GM21528 (cell line): ENCODE results near the gene RELCH.
"Not testable (repeated sequence)": the region's sequence is repeated elsewhere in the genome, so short reads cannot be mapped to it uniquely, and the experiment has no call there.

ENCODE experiments used
- ATAC-seq: cut with Tn5 transposase; IDR thresholded peaks from one replicate; pipeline ENCODE4 v1.9.1; 2021; ENCODE audit warnings: mild to moderate bottlenecking, moderate library complexity; ENCODE audit not compliant: unreplicated experiment, low FRiP score

RELCH gene, protein sequence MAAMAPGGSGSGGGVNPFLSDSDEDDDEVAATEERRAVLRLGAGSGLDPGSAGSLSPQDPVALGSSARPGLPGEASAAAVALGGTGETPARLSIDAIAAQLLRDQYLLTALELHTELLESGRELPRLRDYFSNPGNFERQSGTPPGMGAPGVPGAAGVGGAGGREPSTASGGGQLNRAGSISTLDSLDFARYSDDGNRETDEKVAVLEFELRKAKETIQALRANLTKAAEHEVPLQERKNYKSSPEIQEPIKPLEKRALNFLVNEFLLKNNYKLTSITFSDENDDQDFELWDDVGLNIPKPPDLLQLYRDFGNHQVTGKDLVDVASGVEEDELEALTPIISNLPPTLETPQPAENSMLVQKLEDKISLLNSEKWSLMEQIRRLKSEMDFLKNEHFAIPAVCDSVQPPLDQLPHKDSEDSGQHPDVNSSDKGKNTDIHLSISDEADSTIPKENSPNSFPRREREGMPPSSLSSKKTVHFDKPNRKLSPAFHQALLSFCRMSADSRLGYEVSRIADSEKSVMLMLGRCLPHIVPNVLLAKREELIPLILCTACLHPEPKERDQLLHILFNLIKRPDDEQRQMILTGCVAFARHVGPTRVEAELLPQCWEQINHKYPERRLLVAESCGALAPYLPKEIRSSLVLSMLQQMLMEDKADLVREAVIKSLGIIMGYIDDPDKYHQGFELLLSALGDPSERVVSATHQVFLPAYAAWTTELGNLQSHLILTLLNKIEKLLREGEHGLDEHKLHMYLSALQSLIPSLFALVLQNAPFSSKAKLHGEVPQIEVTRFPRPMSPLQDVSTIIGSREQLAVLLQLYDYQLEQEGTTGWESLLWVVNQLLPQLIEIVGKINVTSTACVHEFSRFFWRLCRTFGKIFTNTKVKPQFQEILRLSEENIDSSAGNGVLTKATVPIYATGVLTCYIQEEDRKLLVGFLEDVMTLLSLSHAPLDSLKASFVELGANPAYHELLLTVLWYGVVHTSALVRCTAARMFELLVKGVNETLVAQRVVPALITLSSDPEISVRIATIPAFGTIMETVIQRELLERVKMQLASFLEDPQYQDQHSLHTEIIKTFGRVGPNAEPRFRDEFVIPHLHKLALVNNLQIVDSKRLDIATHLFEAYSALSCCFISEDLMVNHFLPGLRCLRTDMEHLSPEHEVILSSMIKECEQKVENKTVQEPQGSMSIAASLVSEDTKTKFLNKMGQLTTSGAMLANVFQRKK

DNA sequence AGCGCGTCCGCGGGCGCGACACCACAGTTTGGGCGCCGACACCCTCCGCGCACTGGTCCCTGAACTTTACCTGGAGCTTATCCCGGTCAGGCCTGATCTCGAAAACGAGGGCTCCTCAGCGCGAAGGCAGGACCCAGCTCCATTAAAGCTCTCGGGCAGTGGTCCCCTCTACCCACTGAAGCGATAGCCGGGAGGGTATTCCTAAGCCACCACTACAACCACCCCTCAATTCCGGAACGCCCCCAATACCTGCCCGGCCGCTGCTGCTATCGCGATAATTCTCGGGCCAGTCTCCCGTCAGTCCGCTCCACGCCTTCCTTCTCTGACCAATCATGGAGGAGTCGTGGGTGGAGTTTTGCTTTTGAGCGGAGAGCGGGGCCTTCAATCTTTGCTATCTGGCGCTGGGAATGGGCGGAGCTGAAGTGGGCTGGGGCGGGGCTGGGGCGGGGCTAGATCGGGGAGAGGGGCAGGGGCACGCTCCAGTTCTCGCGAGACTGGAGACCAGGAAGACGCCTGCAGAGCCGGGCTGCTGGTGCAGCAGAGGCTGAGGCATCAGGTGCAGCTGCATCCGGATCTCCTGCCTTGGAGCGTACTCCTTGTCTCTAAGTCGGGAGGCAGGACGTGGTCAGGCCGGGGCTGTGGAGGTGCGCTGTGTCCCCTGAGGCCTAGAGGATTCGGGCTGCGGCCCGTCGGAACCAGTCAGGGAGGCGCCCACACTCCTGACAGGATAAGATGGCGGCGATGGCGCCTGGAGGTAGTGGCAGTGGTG is at the start of gene RELCH, which contains the start of gene PIGN:
Gene RELCH (plus strand): TSS at position 482 of the 769 bp plus-strand sequence. CDS start 251 bp downstream, at position 733.
Gene PIGN (minus strand): TSS at position 283 of the 769 bp plus-strand sequence. CDS start 25,703 bp downstream, outside the sequence.
- ATAC-seq, result peak; percentile 93

DNA sequence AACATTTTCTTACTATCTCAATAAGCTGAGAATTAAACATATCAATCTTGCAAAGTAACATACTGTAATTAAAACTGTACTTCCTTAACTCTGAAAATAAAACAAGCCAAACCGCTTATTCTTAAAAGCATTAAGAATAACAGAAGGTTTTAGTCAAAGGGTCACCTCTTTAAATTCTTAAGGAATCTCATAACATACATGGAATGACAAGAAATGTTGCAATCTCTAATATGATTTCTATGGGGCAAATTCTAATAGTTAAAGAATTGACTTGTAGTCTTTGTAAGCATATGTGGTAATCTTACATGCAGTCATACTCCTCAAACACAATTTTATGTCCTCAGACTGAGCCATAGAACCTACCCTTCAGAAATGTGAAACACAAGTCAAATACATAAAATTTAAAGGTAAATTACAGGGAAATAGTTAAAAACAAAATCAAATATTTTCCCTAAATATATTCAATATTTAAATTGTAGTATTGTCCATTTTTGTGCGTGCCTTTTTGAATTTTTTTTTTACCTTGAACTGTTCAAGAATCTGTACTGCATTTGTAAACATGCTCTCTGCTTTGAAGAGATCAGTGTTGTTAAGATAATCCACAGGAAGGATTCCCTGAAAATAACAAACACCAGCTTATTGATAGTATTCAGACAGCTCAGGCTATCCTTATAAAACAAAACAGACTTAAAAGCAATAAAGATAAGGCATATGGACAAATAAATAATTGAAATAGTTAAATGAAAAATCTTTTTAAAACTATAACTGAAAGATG is 48.4 kb upstream of the RELCH start:
- no peak for ATAC-seq

DNA sequence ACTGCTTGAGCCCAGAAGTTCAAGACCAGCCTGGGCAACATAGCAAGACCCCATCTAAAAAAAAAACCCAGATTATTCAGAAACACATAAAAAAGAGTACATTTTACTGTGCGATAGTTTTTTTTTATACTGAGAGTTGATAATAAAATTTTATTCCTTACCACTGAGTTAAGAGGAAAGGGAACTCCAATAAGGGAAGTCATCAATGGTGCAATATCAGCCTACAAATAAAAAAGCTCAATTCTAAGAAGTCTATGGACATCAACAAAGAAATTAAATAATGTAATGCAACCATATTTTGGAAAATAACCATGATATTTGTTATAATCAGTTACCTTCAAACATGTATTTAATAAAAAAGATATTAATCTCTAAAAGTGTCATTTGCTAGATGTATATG is 46.8 kb upstream of the RELCH start:
- no peak for ATAC-seq

DNA sequence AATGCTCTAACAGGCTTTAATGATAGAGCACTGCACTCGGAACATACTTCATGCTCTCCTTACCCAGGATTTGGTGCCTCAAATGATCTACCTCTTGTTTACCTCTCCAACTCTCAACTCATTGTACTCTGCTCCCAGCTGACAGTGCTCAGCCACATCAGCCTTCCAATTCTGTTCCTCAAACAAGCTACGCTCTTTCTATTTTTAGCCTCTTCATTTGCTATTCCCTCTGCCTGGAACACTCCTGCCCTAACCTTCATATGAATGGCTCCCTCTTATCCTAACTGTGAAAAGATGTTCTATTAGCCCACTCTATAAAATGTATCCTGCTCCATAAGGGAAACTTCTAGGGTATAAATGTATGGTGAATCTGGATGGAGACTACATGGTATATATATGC is 42.7 kb upstream of the RELCH start:
- ATAC-seq, result no peak

DNA sequence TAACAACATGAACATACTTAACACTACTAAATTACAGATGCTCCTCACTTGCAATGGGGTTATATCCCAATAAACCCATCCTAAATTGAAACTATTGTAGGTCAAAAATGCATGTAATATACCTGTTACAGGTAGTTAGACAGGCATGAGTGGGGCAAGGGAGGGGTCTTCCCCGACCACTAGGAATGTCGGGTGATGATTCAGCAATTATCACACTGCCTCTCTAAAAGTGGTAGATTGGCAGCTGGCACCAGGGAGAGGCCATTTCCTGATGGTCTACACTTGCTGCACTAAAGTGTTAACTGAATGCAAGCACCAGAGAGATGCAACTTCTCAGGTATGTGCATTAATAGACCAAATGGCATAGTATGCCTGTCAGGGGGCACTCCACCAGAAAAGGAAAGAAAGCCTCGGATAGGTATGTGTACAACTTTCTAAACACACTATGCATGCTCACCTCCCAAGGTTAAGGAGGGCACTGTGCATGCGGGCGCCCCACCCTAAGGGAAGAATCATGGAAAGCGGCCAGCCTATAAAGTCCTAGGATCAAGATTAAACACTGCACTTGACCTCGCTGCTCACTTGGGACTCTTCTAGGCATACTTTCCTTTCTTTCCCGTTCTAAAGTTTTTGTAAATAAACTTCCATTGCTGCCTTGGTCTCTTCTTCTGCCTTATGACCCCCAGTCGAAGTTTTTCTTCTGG is 35.8 kb upstream of the RELCH start:
- ATAC-seq, result no peak

DNA sequence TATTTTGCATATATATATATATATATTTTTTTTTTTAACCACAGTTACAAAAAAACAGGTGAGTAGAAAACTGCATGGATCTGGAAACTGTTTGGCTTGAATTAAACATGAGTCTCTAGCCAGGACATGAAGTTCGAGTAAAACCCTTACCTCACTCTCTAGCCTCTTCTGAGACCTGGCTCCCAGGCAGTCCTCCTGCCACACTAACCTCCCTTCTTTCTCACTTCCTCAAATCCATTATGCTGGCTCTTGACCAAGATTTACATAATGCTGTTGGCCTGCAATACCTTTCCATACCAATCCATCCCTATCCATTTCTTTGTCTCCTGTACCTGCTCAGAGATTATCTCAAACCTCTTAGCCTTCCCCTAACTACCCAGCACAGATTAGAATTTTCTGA is 34.2 kb upstream of the RELCH start:
- no peak for ATAC-seq

DNA sequence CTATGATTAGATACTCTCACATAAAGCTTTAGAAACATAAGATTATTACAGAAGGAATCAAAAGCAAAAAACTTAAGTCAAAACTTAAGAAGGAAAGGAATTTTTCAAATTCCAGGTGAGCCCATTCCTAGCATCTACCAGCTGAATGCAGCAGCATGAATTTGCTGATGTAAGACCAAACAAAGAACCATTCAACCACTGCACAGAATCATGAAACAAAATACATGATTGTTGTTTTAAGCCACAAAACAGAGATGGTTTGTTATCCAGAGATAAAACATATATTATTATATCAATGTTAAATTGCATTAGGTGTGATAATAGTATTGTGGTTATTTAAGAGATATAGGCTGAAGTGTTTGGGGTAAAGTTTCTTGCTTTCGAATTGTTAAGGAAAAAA is 29.2 kb upstream of the RELCH start:
- ATAC-seq, result no peak

DNA sequence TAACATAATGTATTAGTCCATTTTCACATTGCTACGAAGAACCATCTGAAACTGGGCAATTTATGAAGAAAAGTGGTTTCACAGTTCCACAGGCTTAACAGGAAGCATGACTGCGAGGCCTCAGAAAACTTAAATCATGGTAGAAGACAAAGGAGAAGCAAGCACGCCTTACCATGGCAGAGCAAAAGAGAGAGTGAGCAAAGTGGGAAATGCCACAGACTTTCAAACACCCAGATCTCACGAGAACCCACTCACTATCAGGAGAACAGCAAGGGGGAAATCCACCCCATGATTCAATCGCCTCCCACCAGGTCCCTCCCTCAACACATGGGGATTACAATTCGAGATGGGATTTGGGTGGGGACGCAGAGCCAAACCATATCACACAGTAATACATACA is 22.7 kb upstream of the RELCH start:
- no peak for ATAC-seq

DNA sequence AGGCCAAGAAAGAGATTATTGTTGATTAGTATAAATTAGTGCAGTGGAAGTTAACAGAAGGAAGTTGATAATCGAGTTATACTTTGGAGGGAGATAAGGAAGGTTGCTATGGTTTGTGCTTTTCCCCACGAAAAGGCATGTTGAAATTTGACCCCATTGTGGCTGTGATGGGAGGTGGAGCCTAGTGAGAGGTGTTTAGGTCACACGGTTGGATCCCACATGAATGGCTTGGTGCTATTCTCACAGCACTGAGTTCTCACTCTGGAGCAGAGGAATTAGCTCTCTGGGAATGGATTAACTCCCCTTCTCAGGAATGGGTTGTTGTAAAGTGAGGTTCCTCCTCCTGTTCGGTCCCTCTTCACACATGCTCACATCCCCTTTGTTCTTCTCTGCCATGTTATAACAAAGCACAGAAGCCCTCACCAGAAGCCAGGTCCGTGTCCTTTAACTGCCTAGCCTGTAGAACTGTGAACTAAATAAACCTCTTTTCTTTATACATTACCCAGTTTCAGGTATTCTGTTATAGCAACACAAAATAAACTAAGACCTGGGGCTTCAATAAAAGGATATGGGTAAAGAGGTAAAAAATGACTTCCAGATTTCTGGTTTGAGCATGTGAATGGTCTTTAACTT is 22.1 kb upstream of the RELCH start:
- ATAC-seq, result no peak

DNA sequence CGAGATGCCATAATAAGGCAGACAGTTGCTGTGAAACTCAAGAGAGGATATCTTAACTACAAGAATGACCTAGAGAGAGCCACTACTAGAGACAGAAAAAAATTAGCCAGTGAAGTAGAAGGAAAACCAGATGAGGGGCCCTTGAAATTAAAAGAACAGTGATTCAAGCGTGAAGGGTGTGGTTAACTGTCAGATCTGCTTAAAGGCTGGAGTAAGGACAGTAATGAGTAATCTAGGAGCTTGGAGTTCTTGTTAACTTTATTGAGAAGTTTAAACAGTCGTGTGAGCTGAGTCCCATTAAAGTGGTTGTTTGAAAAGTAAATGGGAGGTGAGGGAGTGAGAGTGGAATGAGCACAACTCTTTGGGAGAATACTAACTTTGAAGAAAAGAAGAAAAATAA is 21.5 kb upstream of the RELCH start:
- no peak for ATAC-seq

DNA sequence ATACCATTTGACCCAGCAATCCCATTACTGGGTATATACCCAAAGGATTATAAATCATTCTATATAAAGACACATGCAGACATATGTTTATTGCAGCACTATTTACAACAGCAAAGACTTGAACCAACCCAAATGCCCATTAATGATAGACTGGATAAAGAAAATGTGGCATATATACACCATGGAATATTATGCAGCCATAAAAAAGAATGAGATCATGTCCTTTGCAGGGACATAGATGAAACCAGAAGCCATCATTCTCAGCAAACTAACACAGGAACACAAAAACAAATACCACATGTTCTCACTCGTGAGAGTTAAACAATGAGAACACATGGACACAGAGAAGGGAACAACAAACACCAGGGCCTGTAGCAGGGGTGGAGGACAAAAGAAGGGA is 20.5 kb upstream of the RELCH start:
- ATAC-seq, result not testable (repeated sequence)

DNA sequence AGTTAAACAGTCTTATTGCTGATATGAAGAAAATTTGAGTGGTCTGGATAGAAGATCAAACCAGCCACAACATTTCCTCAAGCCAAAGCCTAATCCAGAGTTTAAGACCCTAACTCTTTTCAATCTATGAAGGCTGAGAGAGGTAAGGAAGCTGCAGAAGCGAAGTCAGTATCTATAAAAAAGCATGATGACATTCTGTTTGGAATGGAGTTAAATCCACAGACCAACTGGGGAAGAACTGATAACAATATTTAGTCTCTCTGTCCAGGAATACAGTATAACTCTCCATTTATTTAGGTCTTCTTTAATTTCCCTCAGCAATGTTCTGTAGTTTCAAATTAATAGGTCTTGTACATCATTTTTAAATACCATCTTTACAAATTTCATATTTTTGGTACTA is 16.2 kb upstream of the RELCH start:
- ATAC-seq, result no peak

DNA sequence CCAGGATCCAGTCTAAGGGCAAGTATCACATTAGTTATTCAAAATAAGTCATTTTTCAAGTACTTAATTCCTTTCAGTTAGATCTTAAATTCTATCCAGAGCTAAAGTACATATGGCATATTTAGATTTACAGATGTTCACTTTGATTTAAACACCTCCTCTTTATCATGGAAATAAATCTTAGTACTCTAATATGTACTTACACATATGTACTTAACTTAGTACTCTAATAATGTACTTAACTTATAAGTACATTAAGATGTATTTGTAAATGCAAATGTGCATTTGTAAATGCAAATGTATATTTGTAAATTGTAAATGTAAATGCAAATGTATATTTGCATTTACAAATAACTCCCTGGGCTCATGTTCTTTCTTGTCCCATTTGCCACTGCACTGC is 14.8 kb upstream of the RELCH start:
- ATAC-seq, result no peak

DNA sequence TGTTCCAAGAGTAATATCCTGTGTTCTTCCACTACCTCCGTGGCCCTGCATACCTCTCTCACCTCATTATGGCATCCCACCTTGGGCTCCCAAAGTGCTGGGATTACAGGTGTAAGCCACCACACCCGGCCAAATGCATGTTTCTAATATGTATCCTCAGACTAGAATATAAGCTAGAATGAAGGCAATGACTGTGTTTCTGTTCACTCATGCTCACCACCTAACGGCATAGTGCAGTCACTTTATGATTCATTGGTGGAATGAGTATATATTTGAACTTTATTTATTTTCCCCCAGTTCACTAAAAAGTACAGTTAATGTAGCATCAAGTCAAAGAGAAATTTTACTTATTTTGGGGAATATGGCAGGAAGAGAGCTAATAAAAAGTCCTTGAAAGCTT is 11.5 kb upstream of the RELCH start:
- ATAC-seq, result no peak

DNA sequence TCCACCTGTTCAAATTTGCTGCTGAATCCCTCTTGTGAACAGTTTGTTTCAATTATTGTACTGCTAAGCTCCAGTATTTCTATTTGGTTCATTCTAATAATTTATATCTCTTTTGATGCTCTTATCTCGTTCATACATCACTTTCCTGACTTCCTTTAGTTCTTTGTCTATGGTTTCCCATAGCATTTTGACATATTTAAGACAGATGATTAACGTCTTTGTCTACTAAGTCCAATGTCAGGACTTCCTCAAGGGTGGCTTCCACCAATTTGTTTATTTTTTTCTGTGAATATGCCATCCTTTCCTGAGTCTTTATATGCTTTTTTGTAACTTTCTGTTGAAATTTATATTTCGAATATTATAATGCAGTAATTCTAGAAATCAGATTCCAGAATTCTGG is 9.8 kb upstream of the RELCH start:
- ATAC-seq, result no peak

DNA sequence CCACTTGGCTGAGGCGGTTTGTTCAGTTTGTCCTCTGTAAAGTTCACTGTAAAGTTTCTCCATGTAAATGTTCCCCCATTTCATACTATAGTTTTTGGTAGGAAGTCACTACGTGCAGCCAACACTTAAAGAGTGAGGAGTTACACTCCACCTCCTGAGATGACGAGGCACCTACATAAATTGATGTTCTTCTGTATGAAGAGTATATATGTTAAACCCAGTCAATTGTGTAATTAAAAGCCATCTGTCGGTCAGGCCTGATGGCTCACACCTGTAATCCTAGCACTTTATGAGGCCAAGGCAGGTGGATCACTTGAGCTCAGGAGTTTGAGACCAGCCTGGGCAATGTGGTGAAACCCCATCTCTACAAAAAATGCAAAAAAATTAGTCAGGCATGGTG is 7.8 kb upstream of the RELCH start:
- ATAC-seq, result no peak

DNA sequence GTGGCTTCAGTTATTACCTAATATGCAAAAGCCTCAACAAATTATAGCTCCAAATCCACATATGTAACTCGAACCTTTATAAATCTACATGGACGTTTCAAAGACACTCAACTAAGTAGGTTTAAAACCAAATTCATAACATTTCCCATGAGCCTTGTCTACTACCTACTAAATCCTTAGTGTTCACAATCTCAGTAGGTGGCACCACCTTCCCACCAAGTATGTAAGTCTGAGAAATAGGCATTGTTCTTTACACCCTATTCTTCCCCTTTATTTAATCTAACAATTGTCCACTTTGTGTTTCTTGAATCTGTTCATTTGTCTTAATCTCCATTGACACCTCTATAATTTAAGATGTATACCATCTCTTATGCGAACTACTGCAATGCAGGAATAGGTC is 4.8 kb upstream of the RELCH start:
- ATAC-seq, result no peak

DNA sequence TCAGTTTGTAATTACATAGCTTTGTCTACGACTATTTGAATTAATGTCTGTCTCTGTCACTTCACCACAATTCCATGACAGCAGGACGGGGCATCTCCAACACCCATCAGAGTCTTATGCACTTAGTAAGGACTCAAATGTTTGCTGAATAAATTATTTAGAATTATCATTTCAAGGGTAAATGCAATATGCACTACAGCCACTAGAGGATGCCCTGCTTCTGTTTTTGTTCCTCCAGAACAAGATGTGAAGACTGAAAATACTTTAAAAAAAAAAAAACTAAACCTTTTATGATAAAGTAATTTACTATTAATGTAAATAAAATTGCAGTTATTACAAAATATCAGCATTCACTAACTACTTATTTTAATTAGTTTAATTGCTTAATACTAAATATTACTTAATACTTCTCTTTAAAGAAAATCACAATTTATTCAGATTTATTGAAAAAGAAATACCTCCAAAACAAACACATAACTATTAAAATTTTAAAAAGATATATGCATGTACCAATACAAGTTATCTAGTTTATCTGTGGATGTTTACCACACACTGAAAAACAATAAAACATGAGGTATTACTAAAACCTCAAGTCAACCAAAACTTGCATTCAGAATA is 3.4 kb upstream of the RELCH start:
- ATAC-seq, result no peak
